Liver (tissue), 9 donors: ENCODE measurements around the gene GATA5. TPM values are rescaled to one million over a fixed set of nuclear protein-coding genes. Genes with fewer than 3 reads are reported as not detected.

ENCODE experiments used
- DNase-seq: peaks from one replicate; pipeline ENCODE4 v3.0.0-alpha.2; 2017; ENCODE audit warnings: low spot score
- H3K27ac ChIP-seq, 2 donors: one replicate each; pipeline ENCODE4 v1.7.0; 2013; ENCODE audit warnings: inconsistent platforms in 2 of 2, low read length in 2 of 2, control low read depth in 1 of 2, low read depth in 1 of 2, mild to moderate bottlenecking in 1 of 2
- H3K27me3 ChIP-seq, 4 donors: one replicate each; pipeline versions ENCODE4 v1.6.1 to v1.7.0; 2013; ENCODE audit warnings: low read length in 3 of 4, inconsistent platforms in 1 of 4, mild to moderate bottlenecking in 1 of 4, moderate library complexity in 1 of 4; ENCODE audit not compliant: control insufficient read depth in 4 of 4, insufficient read depth in 4 of 4
- H3K36me3 ChIP-seq, 4 donors: one replicate each; pipeline versions ENCODE4 v1.6.1 to v1.7.0; 2013; ENCODE audit warnings: low read length in 3 of 4, mild to moderate bottlenecking in 3 of 4, low read depth in 1 of 4, moderate library complexity in 1 of 4; ENCODE audit not compliant: control insufficient read depth in 4 of 4, insufficient read depth in 3 of 4
- H3K4me1 ChIP-seq, 4 donors: one replicate each; pipeline versions ENCODE4 v1.6.1 to v1.7.0; 2013; ENCODE audit warnings: low read length in 3 of 4, mild to moderate bottlenecking in 3 of 4, moderate library complexity in 1 of 4; ENCODE audit not compliant: control insufficient read depth in 4 of 4, insufficient read depth in 4 of 4
- H3K4me3 ChIP-seq, 3 donors: one replicate each; pipeline versions ENCODE4 v1.6.1 to v1.7.0; 2013; ENCODE audit warnings: low read length in 3 of 3, control low read depth in 1 of 3, low read depth in 1 of 3, mild to moderate bottlenecking in 1 of 3
- H3K9ac ChIP-seq, 2 donors: one replicate each; pipeline ENCODE4 v1.7.0; 2013; ENCODE audit warnings: low read length in 2 of 2, mild to moderate bottlenecking in 2 of 2, moderate library complexity in 2 of 2, control low read depth in 1 of 2, low read depth in 1 of 2
- H3K9me3 ChIP-seq, 4 donors: one replicate each; pipeline versions ENCODE4 v1.6.1 to v1.7.0; 2013; ENCODE audit warnings: low read length in 3 of 4; ENCODE audit not compliant: control insufficient read depth in 4 of 4
- ATF3 ChIP-seq: IDR thresholded peaks from 2 replicates; pipeline ENCODE4 v1.6.1; 2016; ENCODE audit warnings: antibody characterized with exemption
- CTCF ChIP-seq: fragments of 150-350 bp; IDR thresholded peaks from 2 replicates; pipeline ENCODE4 v1.5.1; 2017; ENCODE audit warnings: improper control_type of control experiment, low read depth, low read length; ENCODE audit not compliant: missing input control
- EGR1 ChIP-seq, 2 donors: IDR thresholded peaks; 2 replicates each; pipeline ENCODE4 v1.6.1; 2016 to 2018; ENCODE audit warnings: antibody characterized with exemption in 2 of 2, low read depth in 2 of 2
- FOXA1 ChIP-seq: IDR thresholded peaks from 2 replicates; pipeline ENCODE4 v1.6.1; 2016; ENCODE audit warnings: antibody characterized with exemption
- FOXA2 ChIP-seq: IDR thresholded peaks from 2 replicates; pipeline ENCODE4 v1.6.1; 2016; ENCODE audit warnings: antibody characterized with exemption
- GABPA ChIP-seq, 2 donors: IDR thresholded peaks in 1 of 2; conservative IDR thresholded peaks in 1 of 2; 2 replicates each; pipeline ENCODE4 v1.6.1; 2016; ENCODE audit warnings: antibody characterized with exemption in 2 of 2, mild to moderate bottlenecking in 1 of 2, moderate library complexity in 1 of 2
- HNF4A ChIP-seq, 2 donors: conservative IDR thresholded peaks; 2 replicates each; pipeline ENCODE4 v1.6.1; 2016; ENCODE audit warnings: antibody characterized with exemption in 2 of 2, mild to moderate bottlenecking in 2 of 2
- HNF4G ChIP-seq: IDR thresholded peaks from 2 replicates; pipeline ENCODE4 v1.6.1; 2016; ENCODE audit warnings: antibody characterized with exemption
- JUND ChIP-seq, 2 donors: IDR thresholded peaks; 2 replicates each; pipeline ENCODE4 v1.6.1; 2016; ENCODE audit warnings: antibody characterized with exemption in 2 of 2
- MAX ChIP-seq: IDR thresholded peaks from 2 replicates; pipeline ENCODE4 v1.6.1; 2016; ENCODE audit warnings: antibody characterized with exemption
- NR2F2 ChIP-seq: IDR thresholded peaks from 2 replicates; pipeline ENCODE4 v1.6.1; 2016; ENCODE audit warnings: antibody characterized with exemption
- RAD21 ChIP-seq, 2 donors: IDR thresholded peaks; 2 replicates each; pipeline ENCODE4 v1.6.1; 2016; ENCODE audit warnings: antibody characterized with exemption in 2 of 2, mild to moderate bottlenecking in 2 of 2
- REST ChIP-seq: IDR thresholded peaks from 2 replicates; pipeline ENCODE4 v1.6.1; 2016; ENCODE audit warnings: antibody characterized with exemption, mild to moderate bottlenecking
- RXRA ChIP-seq, 2 donors: IDR thresholded peaks; 2 replicates each; pipeline ENCODE4 v1.6.1; 2017 to 2018; ENCODE audit warnings: antibody characterized with exemption in 2 of 2, mild to moderate bottlenecking in 1 of 2
- SP1 ChIP-seq: IDR thresholded peaks from 2 replicates; pipeline ENCODE4 v1.6.1; 2018; ENCODE audit warnings: antibody characterized with exemption, mild to moderate bottlenecking
- TAF1 ChIP-seq: conservative IDR thresholded peaks from 2 replicates; pipeline ENCODE4 v1.6.1; 2016; ENCODE audit warnings: antibody characterized with exemption, mild to moderate bottlenecking
- YY1 ChIP-seq: IDR thresholded peaks from 2 replicates; pipeline ENCODE4 v1.6.1; 2016; ENCODE audit warnings: antibody characterized with exemption, mild to moderate bottlenecking
- ZBTB33 ChIP-seq: IDR thresholded peaks from 2 replicates; pipeline ENCODE4 v1.6.1; 2016; ENCODE audit warnings: antibody characterized with exemption
- WGBS: extraction: QIAGEN DNeasy Blood & Tissue Kit; methylation state at CpG from one replicate; pipeline ENCODE4 v1.1.7; 2013; 5-methylcytosine and 5-hydroxymethylcytosine counted together
- polyA plus RNA-seq, 2 donors: library from polyadenylated mRNA; stranded (reverse) in 1 of 2; unstranded in 1 of 2; fragments of 200-250 nt in 1 of 2; fragments of >200 nt in 1 of 2; fragmentation: Nextera tagmentation in 1 of 2; extraction: Ambion mirVana in 1 of 2; gene quantifications; one replicate each; pipeline versions ENCODE4 v1.2.1 to v1.2.3, GENCODE V29; 2013 to 2015
- total RNA-seq, 2 donors: library from RNA; depleted of rRNA; stranded (reverse); fragments of >200 nt; gene quantifications; one replicate each; pipeline ENCODE4 v1.2.3, GENCODE V29; 2014
- donor health status: healthy.
- donor health status: healthy.
- donor health status: healthy.
- donor health status: healthy.
- donor health status: healthy.

Gene GATA5
- total and polyA plus RNA-seq, 4 donors: 0.25 to 6.1 (median 0.34) TPM

GRCh38 chr20:62428396-62429295 lies 47.1 kb downstream of the GATA5 start:
- H3K4me1 ChIP-seq: no peaks in the 10 kb centered on the region
- H3K27ac ChIP-seq: no peak overlapping the region
- 62% methylated on average over 31 of the region's 31 CpGs for WGBS
- no peak overlapping the region for H3K4me3 ChIP-seq
- no peak for TF ChIP-seq RXRA (IDR thresholded peaks at IDR 0.05)
- TF ChIP-seq MAX: no peak
- TF ChIP-seq RAD21 (IDR thresholded peaks at IDR 0.05): no peak
- TF ChIP-seq CTCF: no peak
- no peak for TF ChIP-seq TAF1
- no peak for TF ChIP-seq ATF3
- no peak for TF ChIP-seq GABPA (IDR thresholded peaks at IDR 0.05 in 1 of 2, conservative IDR thresholded peaks at IDR 0.05 in 1 of 2)
- TF ChIP-seq ZBTB33: no peak
- TF ChIP-seq FOXA2: no peak
- no peak for TF ChIP-seq HNF4A (conservative IDR thresholded peaks at IDR 0.05)
- TF ChIP-seq REST: no peak
- TF ChIP-seq EGR1 (IDR thresholded peaks at IDR 0.05; ENCODE audit: low read depth in 2 of 2): no peak
- TF ChIP-seq NR2F2: no peak
- TF ChIP-seq YY1: no peak
- no peak for TF ChIP-seq SP1
- TF ChIP-seq HNF4G: no peak
- no peak for TF ChIP-seq FOXA1
- no peak for TF ChIP-seq JUND (IDR thresholded peaks at IDR 0.05)
- H3K9me3 ChIP-seq: no peaks in the 10 kb centered on the region
- H3K36me3 ChIP-seq: no peaks in the 10 kb centered on the region
- no peak overlapping the region for H3K9ac ChIP-seq
- no peaks in the 10 kb centered on the region for H3K27me3 ChIP-seq
- no peak for DNase-seq
